Liver (tissue), 3 donors: ENCODE measurements around the gene PHKG1.

Experiments
- CTCF ChIP-seq: fragments of 150-350 bp; IDR thresholded peaks from 2 replicates; pipeline ENCODE4 v1.5.1; 2017; ENCODE audit warnings: improper control_type of control experiment, low read depth, low read length; ENCODE audit not compliant: missing input control
- JUND ChIP-seq, 2 donors: IDR thresholded peaks; 2 replicates each; pipeline ENCODE4 v1.6.1; 2016; ENCODE audit warnings: antibody characterized with exemption in 2 of 2
- MAX ChIP-seq: IDR thresholded peaks from 2 replicates; pipeline ENCODE4 v1.6.1; 2016; ENCODE audit warnings: antibody characterized with exemption
- SP1 ChIP-seq: IDR thresholded peaks from 2 replicates; pipeline ENCODE4 v1.6.1; 2018; ENCODE audit warnings: antibody characterized with exemption, mild to moderate bottlenecking
- ZBTB33 ChIP-seq: IDR thresholded peaks from 2 replicates; pipeline ENCODE4 v1.6.1; 2016; ENCODE audit warnings: antibody characterized with exemption
- donor health status: healthy.
- donor health status: healthy.

GRCh38 chr7:56125831-56126230, 33.1 kb upstream of the PHKG1 start:
- TF ChIP-seq CTCF = no peak
- no peak for TF ChIP-seq MAX
- no peak for TF ChIP-seq JUND (IDR thresholded peaks at IDR 0.05)
- no peak for TF ChIP-seq ZBTB33
- no peak for TF ChIP-seq SP1
